Measurements from ENCODE around the gene MOSMO. TPM values are rescaled to one million over a fixed set of nuclear protein-coding genes. Genes with fewer than 3 reads are reported as not detected.

Gene MOSMO
- total and polyA plus RNA-seq, 2 of the 13 experiments (the other 11 are each of a cell fraction or from before 2014, with no cell fraction given): 26.7 to 32.6 TPM

- Histone ChIP-seq H3K36me3 (replicated peaks in 1 of 2; ENCODE audit: control insufficient read depth in 1 of 2, insufficient read depth in 2 of 2, low read length in 2 of 2) (peaks cover 0 to 1% of the 10 kb centered on the region in 2 experiments; a peak in 2 of 5 replicates), H4K20me1 (ENCODE audit: insufficient read depth, low read length) (peaks cover 6% of the 10 kb centered on the region; the same call in 1 of the 2 replicates), H3K9ac (ENCODE audit: insufficient read depth, low read depth, low read length) (no peak overlapping the region), H3K4me2 (ENCODE audit: low read depth, low read length) (no peak overlapping the region), H3K4me1 (ENCODE audit: insufficient read depth, low read length) (no peaks in the 10 kb centered on the region), H3K27me3 (ENCODE audit: control insufficient read depth in 1 of 2, insufficient read depth in 2 of 2, low read length in 2 of 2) (no peaks in the 10 kb centered on the region), H3K4me3 (replicated peaks in 1 of 3; ENCODE audit: insufficient read depth in 1 of 3, low read depth in 2 of 3, low read length in 3 of 3) (no peak overlapping the region), H3K9me3 (ENCODE audit: low read length) (no peaks in the 10 kb centered on the region), H2AFZ (ENCODE audit: low read length) (no peak overlapping the region), H3K27ac (ENCODE audit: extremely low read length, insufficient read depth, low read length) (no peak overlapping the region), H3K79me2 (ENCODE audit: insufficient read depth, low read length) (no peaks in the 10 kb centered on the region)
- FAIRE-seq (no peak), ATAC-seq (no peak), DNase-seq (ENCODE audit: low spot score) (no peak)
- 100% methylated on average over 1 of the region's 1 CpG for WGBS (ENCODE audit: low lambda C conversion rate)
- BruUV-seq (replicated peaks): no TSS peak
- CTCF ChIA-PET (ENCODE audit: low intra/inter-chr PET ratio, low total read pairs): interaction anchor here (2.6 to 7.1 kb wide), 2 partner anchors 76 to 113 kb away, joined by 9 to 169 read pairs; partner anchors contain the start of gene PDZD9
- POLR2A ChIA-PET: interaction anchor here (1.0 kb wide), 1 partner anchor 68 kb away, joined by 4 read pairs; the partner anchor contains the start of gene MOSMO
- no peak for TF ChIP-seq RBM22 (optimal IDR thresholded peaks at IDR 0.05; ENCODE audit: low read length)
- no peak for TF ChIP-seq ZNF570 (CRISPR knock-in tag; IDR thresholded peaks at IDR 0.05; ENCODE audit: borderline replicate concordance)
- TF ChIP-seq THAP9 (CRISPR knock-in tag; IDR thresholded peaks at IDR 0.05; ENCODE audit: borderline replicate concordance): no peak
- no peak for TF ChIP-seq GPN1 (CRISPR knock-in tag; IDR thresholded peaks at IDR 0.05; ENCODE audit: borderline replicate concordance)
- TF ChIP-seq ETV6 (CRISPR knock-in tag; conservative IDR thresholded peaks at IDR 0.05): no peak
- TF ChIP-seq ZBTB7B (CRISPR knock-in tag; IDR thresholded peaks at IDR 0.05): no peak
- no peak for TF ChIP-seq GRHL1 (CRISPR knock-in tag; conservative IDR thresholded peaks at IDR 0.05)
- TF ChIP-seq PHB2 (IDR thresholded peaks at IDR 0.05; ENCODE audit: partially characterized antibody): no peak
- in situ Hi-C loops (cut with HindIII; ENCODE audit: extremely low pct_ligation_motif_present, low pct_unique_long_range_greater_than_20kb): loop anchor here (5.0 to 25.0 kb wide), 2 partner anchors 73 to 263 kb away; partner anchors contain the start of gene PDZD9
- intact Hi-C loops (cut with micrococcal nuclease; ENCODE audit: unreplicated experiment): no loop called here
Measured at GRCh38 chr16:22075776-22076175, 67.9 kb downstream of the MOSMO start.

Data from HepG2 (cell line).